Measurements from ENCODE around the gene CRISPLD2. TPM values are rescaled to one million over a fixed set of nuclear protein-coding genes. Genes with fewer than 3 reads are reported as not detected.
"Not testable (repeated sequence)": the region's sequence is repeated elsewhere in the genome, so short reads cannot be mapped to it uniquely, and the experiment has no call there.

CRISPLD2 gene
- total RNA-seq, 2 experiments from 2014 or later = 0.19 to 0.41 TPM

DNA sequence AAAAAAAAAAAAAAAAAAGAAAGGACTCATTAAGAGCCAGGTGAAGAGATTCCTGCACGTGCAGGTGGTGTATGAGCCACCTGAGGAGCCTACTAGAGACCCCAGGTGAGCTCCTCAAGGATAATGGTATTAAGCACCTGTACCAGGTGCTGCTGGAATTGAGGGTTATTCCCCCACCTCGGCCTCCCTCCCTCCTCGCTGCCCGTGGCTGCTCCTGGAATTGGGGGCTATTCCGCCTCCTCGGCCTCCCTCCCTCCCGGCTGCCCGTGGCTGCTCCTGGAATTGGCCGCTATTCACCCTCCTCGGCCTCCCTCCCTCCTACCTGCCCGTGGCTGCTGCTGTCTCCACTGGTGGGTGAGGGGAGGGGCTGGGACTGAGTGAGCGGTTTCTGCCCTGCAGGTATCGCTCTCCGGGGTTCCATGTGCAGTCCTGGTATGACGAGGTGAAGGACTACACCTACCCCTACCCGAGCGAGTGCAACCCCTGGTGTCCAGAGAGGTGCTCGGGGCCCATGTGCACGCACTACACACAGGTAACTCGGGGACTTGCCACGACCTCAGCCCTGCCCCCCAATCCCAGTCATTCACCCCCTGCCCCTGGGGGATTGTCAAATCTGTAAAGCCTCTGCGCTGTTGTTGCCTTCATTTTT lies 29.3 kb downstream of the CRISPLD2 start:
- Mint-ChIP-seq H3K9me3 (peaks cover 7% of the 10 kb centered on the region), H3K36me3 (no peaks in the 10 kb centered on the region), H3K27ac (no peak overlapping the region), H3K27me3 (peaks cover 4% of the 10 kb centered on the region), H3K4me3 (no peak overlapping the region), H3K4me1 (ENCODE audit: low read depth) (no peaks in the 10 kb centered on the region)
- POLR2A ChIA-PET = interaction anchor here (0.6 kb wide), 1 partner anchor 94 kb away, joined by 5 read pairs; no protein-coding TSS in a partner anchor
- CTCF ChIA-PET = no interaction called here
- DNase-seq = no peak
- intact Hi-C loops (cut with micrococcal nuclease) = no loop called here

GRCh38 chr16:84849751-84850150 lies 30.0 kb downstream of the CRISPLD2 start:
- H3K27ac Mint-ChIP-seq = no peak overlapping the region
- H3K4me3 Mint-ChIP-seq = no peak overlapping the region
- no peaks in the 10 kb centered on the region for H3K4me1 Mint-ChIP-seq (ENCODE audit: low read depth)
- peaks cover 4% of the 10 kb centered on the region for H3K27me3 Mint-ChIP-seq
- H3K9me3 Mint-ChIP-seq = peaks cover 7% of the 10 kb centered on the region
- H3K36me3 Mint-ChIP-seq = no peaks in the 10 kb centered on the region
- no peak for DNase-seq
- ChIA-PET POLR2A (interaction anchor here (0.6 kb wide), 1 partner anchor 95 kb away, joined by 5 read pairs; no protein-coding TSS in a partner anchor), CTCF (no interaction called here)
- intact Hi-C loops (cut with micrococcal nuclease) = no loop called here

DNA sequence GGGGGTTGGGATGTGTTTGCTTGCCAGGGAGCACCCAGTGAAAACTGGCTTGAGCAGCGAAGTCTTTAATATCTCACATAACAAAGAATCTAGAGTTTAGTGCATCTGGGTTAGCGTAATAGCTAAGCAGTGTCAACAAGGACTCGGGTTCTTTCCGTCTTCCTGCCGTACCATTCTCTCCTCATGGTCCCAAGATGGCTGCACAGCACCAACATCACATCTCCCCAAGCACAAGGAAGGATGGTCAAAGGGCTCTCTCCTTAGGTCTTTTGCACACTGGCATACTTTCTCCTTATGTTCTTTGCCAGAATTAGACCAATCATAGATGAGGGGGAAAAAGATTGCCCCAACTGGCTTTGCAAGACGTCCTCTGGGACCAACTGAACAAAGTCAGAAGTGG lies 30.9 kb downstream of the CRISPLD2 start:
- CTCF ChIA-PET = no interaction called here

GRCh38 chr16:84851192-84852127 lies 31.7 kb downstream of the CRISPLD2 start:
- Mint-ChIP-seq H3K36me3 (no peaks in the 10 kb centered on the region), H3K4me3 (no peak overlapping the region), H3K27me3 (peaks cover 4% of the 10 kb centered on the region), H3K4me1 (ENCODE audit: low read depth) (no peaks in the 10 kb centered on the region), H3K9me3 (peaks cover 7% of the 10 kb centered on the region), H3K27ac (no peak overlapping the region)
- intact Hi-C loops (cut with micrococcal nuclease) = no loop called here
- POLR2A ChIA-PET = no interaction called here
- DNase-seq = no peak
- CTCF ChIA-PET = no interaction called here

More for the DNA sequence above, 30.9 kb downstream of the CRISPLD2 start:
- H3K36me3 Mint-ChIP-seq = no peaks in the 10 kb centered on the region
- no peaks in the 10 kb centered on the region for H3K4me1 Mint-ChIP-seq (ENCODE audit: low read depth)
- peaks cover 4% of the 10 kb centered on the region for H3K27me3 Mint-ChIP-seq
- no peak for DNase-seq
- H3K4me3 Mint-ChIP-seq = no peak overlapping the region
- H3K9me3 Mint-ChIP-seq = peaks cover 7% of the 10 kb centered on the region
- intact Hi-C loops (cut with micrococcal nuclease) = no loop called here
- no peak overlapping the region for H3K27ac Mint-ChIP-seq
- POLR2A ChIA-PET = no interaction called here

- Mint-ChIP-seq H3K27ac (no peak overlapping the region), H3K27me3 (no peaks in the 10 kb centered on the region), H3K4me3 (no peak overlapping the region), H3K36me3 (no peaks in the 10 kb centered on the region), H3K9me3 (peaks cover 7% of the 10 kb centered on the region), H3K4me1 (ENCODE audit: low read depth) (no peaks in the 10 kb centered on the region)
- intact Hi-C loops (cut with micrococcal nuclease) = no loop called here
- no peak for DNase-seq
- ChIA-PET CTCF (no interaction called here), POLR2A (no interaction called here)
Observed at GRCh38 chr16:84853534-84853933, 33.7 kb downstream of the CRISPLD2 start.

DNA sequence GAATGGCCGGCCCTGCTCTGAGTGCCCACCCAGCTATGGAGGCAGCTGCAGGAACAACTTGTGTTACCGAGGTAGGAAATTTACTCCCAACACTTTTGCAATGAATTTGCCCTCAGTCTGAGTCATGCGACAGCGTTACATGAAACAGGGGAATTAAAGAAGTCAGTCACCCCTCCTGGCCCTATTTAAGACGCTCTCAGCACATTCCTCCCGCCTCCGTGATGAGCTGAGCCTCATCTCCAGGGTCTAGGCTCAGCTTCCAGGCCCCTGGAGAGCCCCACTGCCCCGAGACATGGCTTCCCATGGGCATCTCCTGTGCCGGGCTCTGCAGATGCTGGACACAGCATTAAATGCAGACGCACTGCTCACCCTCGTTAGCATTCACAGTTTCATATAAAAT lies 35.0 kb downstream of the CRISPLD2 start:
- POLR2A ChIA-PET = no interaction called here
- CTCF ChIA-PET = no interaction called here
- intact Hi-C loops (cut with micrococcal nuclease) = no loop called here
- H3K36me3 Mint-ChIP-seq = no peaks in the 10 kb centered on the region
- H3K4me3 Mint-ChIP-seq = no peak overlapping the region
- no peak overlapping the region for H3K27ac Mint-ChIP-seq
- peaks cover 15% of the 10 kb centered on the region for H3K9me3 Mint-ChIP-seq
- no peak for DNase-seq
- H3K4me1 Mint-ChIP-seq (ENCODE audit: low read depth) = no peaks in the 10 kb centered on the region
- no peaks in the 10 kb centered on the region for H3K27me3 Mint-ChIP-seq

- H3K27me3 Mint-ChIP-seq; CTCF ChIA-PET; H3K4me1 Mint-ChIP-seq (ENCODE audit: low read depth); H3K36me3 Mint-ChIP-seq; intact Hi-C loops (cut with micrococcal nuclease); H3K4me3 Mint-ChIP-seq; H3K27ac Mint-ChIP-seq; POLR2A ChIA-PET; DNase-seq: not testable (repeated sequence)
- H3K9me3 Mint-ChIP-seq = peaks cover 20% of the 10 kb centered on the region
Observed at GRCh38 chr16:84855435-84856202, 35.8 kb downstream of the CRISPLD2 start.

DNA sequence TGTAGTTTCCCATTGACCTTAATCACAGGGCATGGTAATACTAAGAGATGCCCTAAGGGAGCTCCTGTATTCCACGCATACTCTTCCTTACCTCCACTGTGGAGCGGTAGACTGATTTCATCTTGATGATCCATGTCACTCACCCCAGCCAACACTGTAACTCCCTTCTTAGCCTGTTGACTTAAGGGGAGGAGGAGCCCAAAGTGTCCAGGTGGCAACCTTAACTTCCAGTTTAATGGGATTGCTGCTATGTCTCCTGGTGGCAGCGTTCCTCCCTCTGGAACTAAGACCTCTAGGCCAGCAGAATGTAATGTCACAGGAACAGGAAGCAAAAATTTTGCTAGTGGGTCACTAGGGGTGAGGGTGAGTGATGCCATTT lies 36.4 kb downstream of the CRISPLD2 start:
- H3K4me1 Mint-ChIP-seq (ENCODE audit: low read depth); H3K36me3 Mint-ChIP-seq; H3K27me3 Mint-ChIP-seq; H3K27ac Mint-ChIP-seq; POLR2A ChIA-PET; DNase-seq; CTCF ChIA-PET; H3K4me3 Mint-ChIP-seq; intact Hi-C loops (cut with micrococcal nuclease): not testable (repeated sequence)
- H3K9me3 Mint-ChIP-seq = peaks cover 20% of the 10 kb centered on the region

GRCh38 chr16:84856811-84857210 lies 37.0 kb downstream of the CRISPLD2 start:
- POLR2A ChIA-PET; H3K27me3 Mint-ChIP-seq; H3K4me1 Mint-ChIP-seq (ENCODE audit: low read depth); CTCF ChIA-PET; intact Hi-C loops (cut with micrococcal nuclease); H3K4me3 Mint-ChIP-seq; H3K36me3 Mint-ChIP-seq; H3K27ac Mint-ChIP-seq; DNase-seq: not testable (repeated sequence)
- peaks cover 20% of the 10 kb centered on the region for H3K9me3 Mint-ChIP-seq

- POLR2A ChIA-PET = no interaction called here
- Mint-ChIP-seq H3K4me1 (ENCODE audit: low read depth) (no peaks in the 10 kb centered on the region), H3K4me3 (no peak overlapping the region), H3K9me3 (peaks cover 20% of the 10 kb centered on the region), H3K36me3 (peaks cover 6% of the 10 kb centered on the region), H3K27ac (no peak overlapping the region), H3K27me3 (no peaks in the 10 kb centered on the region)
- DNase-seq = no peak
- CTCF ChIA-PET = no interaction called here
- intact Hi-C loops (cut with micrococcal nuclease) = no loop called here
Observed at GRCh38 chr16:84859681-84860080, 39.9 kb downstream of the CRISPLD2 start.

DNA sequence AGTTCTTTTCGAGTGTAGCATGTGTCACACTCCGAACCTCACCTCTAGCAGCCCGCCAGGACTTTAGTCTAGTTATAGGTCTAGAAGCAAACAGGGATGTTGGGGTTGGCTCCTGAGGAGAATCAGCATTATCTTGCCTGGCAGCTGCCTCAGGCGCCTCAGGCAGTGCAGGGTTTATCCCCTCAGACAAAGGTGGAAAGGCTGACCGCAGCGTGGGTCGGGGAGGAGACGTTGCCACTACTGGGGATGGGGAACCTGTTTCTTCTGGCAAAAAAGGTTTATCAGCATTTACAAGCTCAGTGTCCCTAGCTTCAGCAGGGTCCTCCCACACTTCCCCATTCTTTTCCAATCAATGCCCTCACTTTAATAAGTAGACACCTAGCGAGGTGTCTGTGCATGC lies 40.6 kb downstream of the CRISPLD2 start:
- peaks cover 20% of the 10 kb centered on the region for H3K9me3 Mint-ChIP-seq
- H3K27ac Mint-ChIP-seq = no peak overlapping the region
- intact Hi-C loops (cut with micrococcal nuclease) = no loop called here
- no peak for DNase-seq
- peaks cover 6% of the 10 kb centered on the region for H3K36me3 Mint-ChIP-seq
- no peaks in the 10 kb centered on the region for H3K27me3 Mint-ChIP-seq
- ChIA-PET CTCF (no interaction called here), POLR2A (no interaction called here)
- H3K4me3 Mint-ChIP-seq = no peak overlapping the region
- H3K4me1 Mint-ChIP-seq (ENCODE audit: low read depth) = no peaks in the 10 kb centered on the region

DNA sequence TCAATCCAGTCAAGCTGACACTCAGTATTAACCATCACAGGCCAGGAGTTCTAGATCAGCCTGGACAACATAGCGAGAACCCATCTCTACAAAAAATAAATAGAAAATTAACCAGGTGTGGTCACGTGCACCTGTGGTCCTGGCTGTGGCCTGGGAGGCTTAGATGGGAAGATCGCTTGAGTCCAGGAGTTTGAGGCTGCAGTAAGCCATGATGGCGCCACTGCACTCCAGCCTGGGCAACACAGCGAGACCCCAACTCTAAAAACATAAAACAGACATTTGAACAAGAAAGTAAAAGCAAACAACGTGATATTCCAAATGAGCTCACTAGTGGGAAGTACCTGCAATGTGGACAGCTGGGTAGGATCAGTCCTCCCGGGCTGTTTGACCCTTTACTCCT lies 41.9 kb downstream of the CRISPLD2 start:
- Mint-ChIP-seq H3K36me3 (peaks cover 6% of the 10 kb centered on the region), H3K4me1 (ENCODE audit: low read depth) (no peaks in the 10 kb centered on the region), H3K9me3 (peaks cover 20% of the 10 kb centered on the region), H3K4me3 (no peak overlapping the region), H3K27me3 (no peaks in the 10 kb centered on the region), H3K27ac (no peak overlapping the region)
- ChIA-PET POLR2A (no interaction called here), CTCF (no interaction called here)
- DNase-seq = no peak
- intact Hi-C loops (cut with micrococcal nuclease) = no loop called here

All from activated CD4-positive, alpha-beta memory T cell treated with anti-CD3 and anti-CD28 coated beads for 36 hours (primary cell).